HepG2 (cell line): ENCODE results near the gene TBL2. TPM values are rescaled to one million over a fixed set of nuclear protein-coding genes. Genes with fewer than 3 reads are reported as not detected.

Source experiments
- CHD2 ChIP-seq: IDR thresholded peaks from 2 replicates; pipeline ENCODE4 v1.6.1; 2011; ENCODE audit warnings: low read depth, low read length, improper control_type of control experiment
- FOXP4 ChIP-seq: sonication (generic); formaldehyde crosslinking; IDR thresholded peaks from 2 replicates; pipeline ENCODE4 v1.4.0; 2020; ENCODE audit warnings: missing genetic modification reagents
- GLI4 ChIP-seq: sonication (generic); formaldehyde crosslinking; IDR thresholded peaks from 2 replicates; pipeline ENCODE4 v1.5.1; 2020; ENCODE audit warnings: missing genetic modification reagents, mild to moderate bottlenecking, moderate library complexity, borderline replicate concordance
- MYNN ChIP-seq: sonication (generic); formaldehyde crosslinking; IDR thresholded peaks from 2 replicates; pipeline ENCODE4 v1.4.0; 2020; ENCODE audit warnings: mild to moderate bottlenecking, low read depth, missing genetic modification reagents
- PRDM4 ChIP-seq: sonication (generic); formaldehyde crosslinking; IDR thresholded peaks from 2 replicates; pipeline ENCODE4 v1.9.0; 2021; ENCODE audit warnings: missing genetic modification reagents, borderline replicate concordance
- REL ChIP-seq: sonication (generic); formaldehyde crosslinking; conservative IDR thresholded peaks from 2 replicates; pipeline ENCODE4 v1.8.0; 2022; ENCODE audit warnings: mild to moderate bottlenecking, missing genetic modification reagents, moderate library complexity
- RFXANK ChIP-seq: IDR thresholded peaks from 2 replicates; pipeline ENCODE4 v1.6.1; 2016
- THRA ChIP-seq: sonication (generic); formaldehyde crosslinking; IDR thresholded peaks from 2 replicates; pipeline ENCODE4 v1.4.0; 2020; ENCODE audit warnings: missing genetic modification reagents, borderline replicate concordance
- ZBTB3 ChIP-seq: sonication (generic); formaldehyde crosslinking; IDR thresholded peaks from 2 replicates; pipeline ENCODE4 v1.4.0; 2020; ENCODE audit warnings: low read depth, mild to moderate bottlenecking, moderate library complexity, missing genetic modification reagents, borderline replicate concordance
- ZHX2 ChIP-seq, 2 experiments: sonication (generic) in 1 of 2; formaldehyde crosslinking in 1 of 2; IDR thresholded peaks; 2 replicates each; pipeline versions ENCODE4 v1.6.1 to v1.9.0; 2014 to 2022; ENCODE audit warnings: antibody characterized with exemption in 1 of 2, borderline replicate concordance in 1 of 2, inconsistent platforms in 1 of 2, low read depth in 1 of 2, missing genetic modification reagents in 1 of 2
- ZNF331 ChIP-seq: sonication (generic); formaldehyde crosslinking; IDR thresholded peaks from 2 replicates; pipeline ENCODE4 v1.4.0; 2020; ENCODE audit warnings: missing genetic modification reagents
- ZNF710 ChIP-seq: sonication (generic); formaldehyde crosslinking; IDR thresholded peaks from 2 replicates; pipeline ENCODE4 v1.5.0; 2020; ENCODE audit warnings: mild to moderate bottlenecking, missing genetic modification reagents, borderline replicate concordance
- polyA plus RNA-seq, 8 experiments: library from polyadenylated mRNA; depleted of rRNA in 3 of 8; stranded (reverse) in 7 of 8; unstranded in 1 of 8; fragments of >200 nt; fragmentation: Illumina TruSeq in 4 of 8; extraction: Trizol in 4 of 8; gene quantifications; 2 replicates each; pipeline versions ENCODE4 v1.2.1 to v1.2.3, GENCODE V29; 2011 to 2016; ENCODE audit warnings: low read depth in 4 of 8, missing spikeins in 1 of 8, mixed read lengths in 1 of 8; ENCODE audit not compliant: insufficient read depth in 1 of 8
- total RNA-seq, 5 experiments: library from RNA; depleted of rRNA; stranded (reverse); fragments of >200 nt; fragmentation: Illumina TruSeq; extraction: Trizol; gene quantifications; 2 replicates each; pipeline ENCODE4 v1.2.3, GENCODE V29; 2016; ENCODE audit warnings: low read depth in 1 of 5

The TBL2 gene
- total and polyA plus RNA-seq, 2 of the 13 experiments (the other 11 are each of a cell fraction or from before 2014, with no cell fraction given) = 43.4 to 47.2 TPM

GRCh38 chr7:73623798-73624668, 45.7 kb upstream of the TBL2 start, which contains the start of gene MLXIPL (continued):
- TF ChIP-seq ZHX2 (IDR thresholded peaks at IDR 0.05; ENCODE audit: low read depth) (no peak), ZHX2 (CRISPR knock-in tag; IDR thresholded peaks at IDR 0.05; ENCODE audit: borderline replicate concordance) (0 out of 2 replicates have a peak, but pooled peaks have one; percentile 54), MYNN (CRISPR knock-in tag) (no peak), ZBTB3 (CRISPR knock-in tag) (no peak), CHD2 (no peak), GLI4 (peak; percentile 75), PRDM4 (CRISPR knock-in tag) (0 out of 2 replicates have a peak, but pooled peaks have one; percentile 86), THRA (peak; percentile 58), ZNF710 (CRISPR knock-in tag) (0 out of 2 replicates have a peak, but pooled peaks have one; percentile 27), RFXANK (CRISPR knock-in tag) (no peak), FOXP4 (CRISPR knock-in tag) (no peak; the same call in 1 of the 2 replicates), ZNF331 (CRISPR knock-in tag) (peak; percentile 70; the same call in 1 of the 2 replicates), REL (CRISPR knock-in tag) (peak; percentile 58; the same call in 1 of the 2 replicates)
